ENCODE data around the gene C6orf89.

- TF ChIP-seq CTCF (IDR thresholded peaks at IDR 0.05): no peak
- no peak for TF ChIP-seq POLR2A (IDR thresholded peaks at IDR 0.05)
These were observed 44.7 kb downstream of the C6orf89 start for GRCh38 chr6:36930483-36930882.

All from Peyer's patch (tissue), 4 donors.